Neutrophil (primary cell): ENCODE measurements around the gene NEDD1.

ENCODE experiments used
- H3K27ac ChIP-seq: fragments of 200-600 bp; sonication (generic); 2 replicates; pipeline ENCODE4 v1.5.1; 2016; ENCODE audit warnings: mild to moderate bottlenecking, moderate library complexity
- H3K27me3 ChIP-seq: fragments of 200-600 bp; sonication (generic); 2 replicates; pipeline ENCODE4 v1.6.0; 2016; ENCODE audit warnings: mild to moderate bottlenecking
- H3K36me3 ChIP-seq: fragments of 200-600 bp; sonication (generic); 2 replicates; pipeline ENCODE4 v1.5.1; 2017
- H3K4me1 ChIP-seq, 2 experiments: fragments of 200-600 bp in 1 of 2; sonication (generic) in 1 of 2; 1 replicate in 1 of 2; 2 replicates in 1 of 2; pipeline versions ENCODE4 v1.5.1 to v1.6.1; 2013 to 2016; ENCODE audit warnings: low read depth in 1 of 2, low read length in 1 of 2, mild to moderate bottlenecking in 1 of 2, moderate library complexity in 1 of 2; ENCODE audit not compliant: control insufficient read depth in 1 of 2, insufficient read depth in 1 of 2
- H3K4me3 ChIP-seq, 2 experiments: fragments of 200-600 bp in 1 of 2; sonication (generic) in 1 of 2; 1 replicate in 1 of 2; 2 replicates in 1 of 2; pipeline ENCODE4 v1.5.1; 2013 to 2016; ENCODE audit warnings: low read depth in 1 of 2, low read length in 1 of 2, mild to moderate bottlenecking in 1 of 2, moderate library complexity in 1 of 2
- H3K9me3 ChIP-seq: fragments of 200-600 bp; sonication (generic); 2 replicates; pipeline ENCODE4 v1.5.1; 2016
- TF ChIP-seq, protein P1 (sequence below): fragments of 200-600 bp; sonication (generic); IDR thresholded peaks from 2 replicates; pipeline ENCODE4 v1.5.1; 2016; ENCODE audit warnings: antibody characterized with exemption

Gene NEDD1

DNA sequence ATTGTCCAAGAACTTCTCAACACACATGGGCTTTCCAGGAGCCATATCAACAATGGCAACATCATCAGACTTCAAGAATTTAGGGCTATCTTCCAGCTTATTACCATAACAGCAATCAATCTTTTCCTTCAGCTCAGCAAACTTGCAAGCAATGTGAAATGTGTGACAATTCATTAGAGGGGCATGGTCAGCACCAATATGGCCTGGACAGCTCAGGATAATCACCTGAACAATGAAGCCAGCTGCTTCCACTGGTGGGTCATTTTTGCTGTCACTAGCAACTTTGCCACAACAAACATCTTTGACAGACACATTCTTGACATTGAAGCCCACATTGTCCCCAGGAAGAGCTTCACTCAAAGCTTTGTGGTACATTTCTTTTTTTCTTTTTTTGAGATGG, 5.9 kb upstream of the NEDD1 start:
- peaks cover 38% of the 10 kb centered on the region for H3K27me3 ChIP-seq
- TF ChIP-seq, protein P1, sequence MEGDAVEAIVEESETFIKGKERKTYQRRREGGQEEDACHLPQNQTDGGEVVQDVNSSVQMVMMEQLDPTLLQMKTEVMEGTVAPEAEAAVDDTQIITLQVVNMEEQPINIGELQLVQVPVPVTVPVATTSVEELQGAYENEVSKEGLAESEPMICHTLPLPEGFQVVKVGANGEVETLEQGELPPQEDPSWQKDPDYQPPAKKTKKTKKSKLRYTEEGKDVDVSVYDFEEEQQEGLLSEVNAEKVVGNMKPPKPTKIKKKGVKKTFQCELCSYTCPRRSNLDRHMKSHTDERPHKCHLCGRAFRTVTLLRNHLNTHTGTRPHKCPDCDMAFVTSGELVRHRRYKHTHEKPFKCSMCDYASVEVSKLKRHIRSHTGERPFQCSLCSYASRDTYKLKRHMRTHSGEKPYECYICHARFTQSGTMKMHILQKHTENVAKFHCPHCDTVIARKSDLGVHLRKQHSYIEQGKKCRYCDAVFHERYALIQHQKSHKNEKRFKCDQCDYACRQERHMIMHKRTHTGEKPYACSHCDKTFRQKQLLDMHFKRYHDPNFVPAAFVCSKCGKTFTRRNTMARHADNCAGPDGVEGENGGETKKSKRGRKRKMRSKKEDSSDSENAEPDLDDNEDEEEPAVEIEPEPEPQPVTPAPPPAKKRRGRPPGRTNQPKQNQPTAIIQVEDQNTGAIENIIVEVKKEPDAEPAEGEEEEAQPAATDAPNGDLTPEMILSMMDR: no peak
- H3K27ac ChIP-seq: no peak overlapping the region
- H3K4me1 ChIP-seq: peaks cover 0 to 2% of the 10 kb centered on the region in 2 experiments
- H3K4me3 ChIP-seq: no peak overlapping the region
- no peaks in the 10 kb centered on the region for H3K9me3 ChIP-seq
- no peaks in the 10 kb centered on the region for H3K36me3 ChIP-seq

DNA sequence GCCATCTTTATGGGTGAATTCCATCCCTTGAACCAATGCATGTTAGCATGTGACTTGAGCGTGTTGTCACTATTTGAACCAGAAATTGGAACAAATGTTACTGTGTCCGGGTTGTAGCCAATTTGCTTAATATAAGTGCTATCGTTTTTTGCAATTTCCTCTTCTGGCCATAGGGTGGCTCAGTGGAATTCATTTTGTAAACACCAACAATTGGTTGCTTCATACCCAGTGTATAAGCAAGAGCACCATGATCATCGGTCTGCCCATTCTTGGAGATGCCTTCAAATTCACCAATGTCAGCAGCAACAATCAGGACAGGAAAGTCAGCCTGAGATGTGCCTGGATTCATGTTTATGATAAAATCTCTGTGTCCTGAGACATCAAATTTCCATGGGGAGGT, 5.0 kb upstream of the NEDD1 start:
- Histone ChIP-seq H3K36me3 (no peaks in the 10 kb centered on the region), H3K27ac (no peak overlapping the region), H3K27me3 (peaks cover 38% of the 10 kb centered on the region), H3K9me3 (no peaks in the 10 kb centered on the region), H3K4me1 (peaks cover 6% of the 10 kb centered on the region in 2 experiments), H3K4me3 (no peak overlapping the region)
- TF ChIP-seq, protein P1: no peak

DNA sequence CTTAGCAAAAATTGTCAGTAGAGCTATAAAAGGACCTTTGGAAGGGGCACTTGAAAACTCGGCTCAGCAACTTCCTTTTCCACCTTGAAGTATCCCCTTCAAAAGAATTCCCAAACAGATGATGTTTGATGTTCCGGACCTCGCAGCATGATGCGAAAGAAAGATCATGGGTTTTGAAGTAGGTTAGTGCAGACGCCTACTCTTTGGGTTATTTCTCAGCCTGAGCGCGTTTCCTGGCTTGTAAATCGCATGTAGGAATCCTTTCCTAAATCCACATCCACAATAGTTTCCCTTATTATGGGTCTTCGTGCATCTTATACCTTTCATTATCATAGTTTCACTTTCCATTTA, 584 bp upstream of the NEDD1 start:
- Histone ChIP-seq H3K4me3 (peak overlapping the region; percentile 89 to 93), H3K4me1 (peaks cover 37 to 47% of the 10 kb centered on the region in 2 experiments), H3K9me3 (no peaks in the 10 kb centered on the region), H3K27ac (peak overlapping the region; percentile 83), H3K36me3 (no peaks in the 10 kb centered on the region), H3K27me3 (peaks cover 23% of the 10 kb centered on the region)
- TF ChIP-seq, protein P1: no peak

DNA sequence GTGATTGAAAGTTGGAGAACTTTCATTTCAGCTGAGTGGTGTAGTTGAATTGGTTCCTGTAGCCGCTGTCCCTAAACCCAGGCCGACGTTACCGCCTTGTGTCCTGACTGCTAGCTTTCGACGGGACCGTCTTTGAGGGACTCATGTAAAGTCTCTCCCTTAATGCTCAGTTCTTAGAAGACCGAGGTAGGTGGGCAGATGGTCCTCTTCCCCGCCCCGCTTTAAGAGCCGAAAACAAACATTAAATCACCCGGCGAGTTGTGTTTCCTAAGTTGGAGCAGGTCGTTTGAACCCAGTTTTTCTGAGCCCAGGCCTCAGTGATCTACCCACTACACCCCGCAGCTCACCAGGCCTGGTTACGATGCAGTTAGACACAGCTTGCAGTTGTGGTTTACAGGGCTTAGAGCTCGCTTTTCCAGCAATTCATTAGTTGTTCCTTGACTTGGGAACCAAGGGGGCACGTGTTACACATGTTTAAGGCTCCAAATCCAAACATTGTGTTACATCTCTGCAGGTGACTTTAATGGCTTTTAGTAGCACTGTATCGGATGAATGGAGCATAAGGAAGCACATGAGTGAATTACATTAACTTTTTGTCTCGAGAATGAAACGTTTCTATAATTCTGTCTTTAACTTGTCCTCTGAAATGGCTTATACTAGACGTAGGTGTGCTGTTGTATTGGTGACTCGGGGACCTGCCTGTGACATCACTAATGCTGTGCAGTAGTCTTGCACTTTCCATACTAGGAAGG, 790 bp downstream of the NEDD1 start:
- Histone ChIP-seq H3K4me3 (peak overlapping the region; percentile 89 to 93), H3K27me3 (peaks cover 23% of the 10 kb centered on the region), H3K36me3 (no peaks in the 10 kb centered on the region), H3K27ac (peak overlapping the region; percentile 83), H3K4me1 (peaks cover 37 to 50% of the 10 kb centered on the region in 2 experiments), H3K9me3 (no peaks in the 10 kb centered on the region)
- TF ChIP-seq, protein P1: no peak

DNA sequence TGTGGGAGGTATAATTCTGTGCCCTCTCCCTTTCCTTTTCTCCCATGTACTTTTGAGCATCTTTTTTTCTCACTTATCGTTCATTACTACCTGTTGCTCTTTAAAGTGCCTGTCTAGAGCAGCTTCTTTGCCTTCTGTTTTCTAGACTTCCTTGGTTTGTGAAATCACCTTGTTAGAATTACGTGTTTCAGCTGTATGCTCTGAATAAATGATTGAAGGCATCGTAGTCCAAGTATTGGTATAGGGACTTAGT, 1.3 kb downstream of the NEDD1 start:
- Histone ChIP-seq H3K4me3 (peak overlapping the region; percentile 89 to 93), H3K27me3 (peaks cover 23% of the 10 kb centered on the region), H3K27ac (peak overlapping the region; percentile 83), H3K4me1 (peaks cover 37 to 50% of the 10 kb centered on the region in 2 experiments), H3K36me3 (no peaks in the 10 kb centered on the region), H3K9me3 (no peaks in the 10 kb centered on the region)
- TF ChIP-seq, protein P1: no peak
